ENCODE measurements around the gene CTBP1.

Gene CTBP1

GRCh38 chr4:1168191-1169101, 80.5 kb downstream of the CTBP1 start:
- Histone ChIP-seq H3K27me3 (ENCODE audit: insufficient read depth, low read length) (no peaks in the 10 kb centered on the region), H3K9me2 (ENCODE audit: low read depth, low read length) (no peaks in the 10 kb centered on the region), H3K4me2 (ENCODE audit: low read length) (peak overlapping the region; percentile 89), H2AFZ (ENCODE audit: low read length) (no peak overlapping the region), H3K9ac (ENCODE audit: low read length) (no peak overlapping the region; the same call in 1 of the 2 replicates), H3K4me1 (ENCODE audit: insufficient read depth, low read length, severe bottlenecking) (no peaks in the 10 kb centered on the region), H3K79me2 (ENCODE audit: insufficient read depth, low read length) (no peaks in the 10 kb centered on the region), H3K27ac (ENCODE audit: low read depth, low read length, poor library complexity, severe bottlenecking) (no peak overlapping the region), H3K9me3 (ENCODE audit: low read length) (no peaks in the 10 kb centered on the region), H3K4me3 (ENCODE audit: low read depth, low read length, poor library complexity, severe bottlenecking) (peak overlapping the region; percentile 68), H3K36me3 (ENCODE audit: insufficient read depth, low read length) (no peaks in the 10 kb centered on the region), H4K20me1 (ENCODE audit: insufficient read depth, low read length) (no peaks in the 10 kb centered on the region), H3F3A (ENCODE audit: insufficient read depth, low read length) (no peaks in the 10 kb centered on the region)
- TF ChIP-seq CTCF (IDR thresholded peaks at IDR 0.05; ENCODE audit: low read length): no peak
- no peak for TF ChIP-seq EZH2 (IDR thresholded peaks at IDR 0.05; ENCODE audit: borderline replicate concordance, low read length)

- H2AFZ ChIP-seq (ENCODE audit: low read length): no peak overlapping the region
- TF ChIP-seq EZH2 (IDR thresholded peaks at IDR 0.05; ENCODE audit: borderline replicate concordance, low read length): no peak
- TF ChIP-seq CTCF (IDR thresholded peaks at IDR 0.05; ENCODE audit: low read length): peak; percentile 69
- H3K9me3 ChIP-seq (ENCODE audit: low read length): no peaks in the 10 kb centered on the region
- H3K4me1 ChIP-seq (ENCODE audit: insufficient read depth, low read length, severe bottlenecking): no peaks in the 10 kb centered on the region
- no peaks in the 10 kb centered on the region for H4K20me1 ChIP-seq (ENCODE audit: insufficient read depth, low read length)
- H3K79me2 ChIP-seq (ENCODE audit: insufficient read depth, low read length): no peaks in the 10 kb centered on the region
- no peaks in the 10 kb centered on the region for H3K27me3 ChIP-seq (ENCODE audit: insufficient read depth, low read length)
- no peak overlapping the region for H3K27ac ChIP-seq (ENCODE audit: low read depth, low read length, poor library complexity, severe bottlenecking)
- peak overlapping the region; percentile 75 for H3K9ac ChIP-seq (ENCODE audit: low read length)
- H3K4me2 ChIP-seq (ENCODE audit: low read length): peak overlapping the region; percentile 89
- H3K4me3 ChIP-seq (ENCODE audit: low read depth, low read length, poor library complexity, severe bottlenecking): peak overlapping the region; percentile 68
- H3K36me3 ChIP-seq (ENCODE audit: insufficient read depth, low read length): no peaks in the 10 kb centered on the region
- H3K9me2 ChIP-seq (ENCODE audit: low read depth, low read length): no peaks in the 10 kb centered on the region
- no peaks in the 10 kb centered on the region for H3F3A ChIP-seq (ENCODE audit: insufficient read depth, low read length)
Observed at GRCh38 chr4:1167244-1167949, 81.5 kb downstream of the CTBP1 start.

- H4K20me1 ChIP-seq (ENCODE audit: insufficient read depth, low read length): no peaks in the 10 kb centered on the region
- no peaks in the 10 kb centered on the region for H3K27me3 ChIP-seq (ENCODE audit: insufficient read depth, low read length)
- no peaks in the 10 kb centered on the region for H3F3A ChIP-seq (ENCODE audit: insufficient read depth, low read length)
- no peaks in the 10 kb centered on the region for H3K9me2 ChIP-seq (ENCODE audit: low read depth, low read length)
- no peak for TF ChIP-seq CTCF (IDR thresholded peaks at IDR 0.05; ENCODE audit: low read length)
- TF ChIP-seq EZH2 (IDR thresholded peaks at IDR 0.05; ENCODE audit: borderline replicate concordance, low read length): no peak
- H3K4me2 ChIP-seq (ENCODE audit: low read length): peak overlapping the region; percentile 89; the same call in 1 of the 2 replicates
- H3K79me2 ChIP-seq (ENCODE audit: insufficient read depth, low read length): no peaks in the 10 kb centered on the region
- no peak overlapping the region for H2AFZ ChIP-seq (ENCODE audit: low read length)
- no peaks in the 10 kb centered on the region for H3K4me1 ChIP-seq (ENCODE audit: insufficient read depth, low read length, severe bottlenecking)
- no peaks in the 10 kb centered on the region for H3K9me3 ChIP-seq (ENCODE audit: low read length)
- H3K36me3 ChIP-seq (ENCODE audit: insufficient read depth, low read length): no peaks in the 10 kb centered on the region
- no peak overlapping the region for H3K27ac ChIP-seq (ENCODE audit: low read depth, low read length, poor library complexity, severe bottlenecking)
- peak overlapping the region; percentile 68 for H3K4me3 ChIP-seq (ENCODE audit: low read depth, low read length, poor library complexity, severe bottlenecking)
- H3K9ac ChIP-seq (ENCODE audit: low read length): peak overlapping the region; percentile 75; the same call in 1 of the 2 replicates
Observed at GRCh38 chr4:1166509-1167243, 82.3 kb downstream of the CTBP1 start.

Measured in OCI-LY1 (cell line).